Subcutaneous abdominal adipose tissue (tissue), 5 donors: ENCODE data around the gene TBCD.

Experiments used
- H3K27ac ChIP-seq: one replicate; pipeline ENCODE4 v1.7.0; 2013; ENCODE audit warnings: low read depth, mild to moderate bottlenecking, inconsistent platforms, low read length, moderate library complexity
- H3K27me3 ChIP-seq, 5 donors: one replicate each; pipeline ENCODE4 v1.7.0; 2013; ENCODE audit warnings: low read length in 5 of 5, inconsistent platforms in 1 of 5; ENCODE audit not compliant: control insufficient read depth in 5 of 5, insufficient read depth in 4 of 5
- H3K36me3 ChIP-seq, 5 donors: one replicate each; pipeline ENCODE4 v1.7.0; 2013; ENCODE audit warnings: low read length in 5 of 5; ENCODE audit not compliant: control insufficient read depth in 5 of 5, insufficient read depth in 5 of 5
- H3K4me1 ChIP-seq, 5 donors: one replicate each; pipeline ENCODE4 v1.7.0; 2013; ENCODE audit warnings: low read length in 5 of 5, mild to moderate bottlenecking in 3 of 5, moderate library complexity in 1 of 5; ENCODE audit not compliant: control insufficient read depth in 5 of 5, insufficient read depth in 5 of 5
- H3K4me3 ChIP-seq, 5 donors: one replicate each; pipeline ENCODE4 v1.7.0; 2013; ENCODE audit warnings: low read length in 5 of 5, low read depth in 1 of 5
- H3K9ac ChIP-seq, 5 donors: one replicate each; pipeline ENCODE4 v1.7.0; 2013; ENCODE audit warnings: low read length in 5 of 5, mild to moderate bottlenecking in 4 of 5, moderate library complexity in 3 of 5
- H3K9me3 ChIP-seq, 5 donors: one replicate each; pipeline ENCODE4 v1.7.0; 2013; ENCODE audit warnings: low read length in 5 of 5; ENCODE audit not compliant: control insufficient read depth in 5 of 5
- donor health status: healthy.
- donor health status: healthy.
- donor health status: healthy.
- donor health status: healthy.
- donor health status: healthy.

TBCD gene

DNA sequence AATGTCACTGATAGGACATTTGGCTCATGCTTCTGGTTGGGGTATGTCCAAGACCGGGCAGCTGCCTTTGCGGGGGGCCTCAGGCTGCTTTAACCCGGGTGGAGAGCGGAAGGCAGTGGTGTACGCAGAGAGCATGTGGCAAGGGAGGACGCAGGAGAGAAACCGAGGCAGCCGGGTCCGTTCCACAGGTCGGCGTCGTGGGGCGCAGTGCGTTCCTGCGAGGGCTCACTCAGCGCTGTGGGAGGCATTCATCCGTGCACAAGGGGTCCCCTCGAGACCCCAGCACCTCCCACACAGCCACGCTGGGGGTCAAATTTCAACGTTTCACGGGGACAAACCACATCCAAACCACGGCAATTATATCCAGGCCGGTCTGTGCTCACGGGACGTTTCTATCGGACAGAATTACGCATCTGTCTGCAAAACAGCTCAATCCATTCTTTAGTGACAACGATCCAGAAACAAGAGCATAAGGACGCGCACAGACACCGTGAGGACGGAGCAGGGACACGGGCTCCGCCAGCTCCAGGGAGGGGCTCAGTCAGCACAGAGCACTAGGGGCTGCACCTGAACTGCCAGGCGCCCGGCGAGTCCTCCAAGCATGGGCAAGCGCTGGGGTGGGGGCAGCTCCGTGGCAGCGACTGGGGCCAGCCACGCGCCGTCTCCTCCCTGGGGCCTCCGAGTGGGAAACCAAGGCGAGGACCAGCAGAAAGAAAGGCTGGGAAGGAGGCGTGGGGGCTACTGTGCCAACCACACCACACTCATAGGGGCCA lies 219.1 kb downstream of the TBCD start:
- Histone ChIP-seq H3K27ac (no peak overlapping the region), H3K9ac (no peak overlapping the region), H3K4me1 (no peaks in the 10 kb centered on the region), H3K36me3 (no peaks in the 10 kb centered on the region), H3K27me3 (no peaks in the 10 kb centered on the region), H3K9me3 (no peaks in the 10 kb centered on the region), H3K4me3 (no peak overlapping the region)

DNA sequence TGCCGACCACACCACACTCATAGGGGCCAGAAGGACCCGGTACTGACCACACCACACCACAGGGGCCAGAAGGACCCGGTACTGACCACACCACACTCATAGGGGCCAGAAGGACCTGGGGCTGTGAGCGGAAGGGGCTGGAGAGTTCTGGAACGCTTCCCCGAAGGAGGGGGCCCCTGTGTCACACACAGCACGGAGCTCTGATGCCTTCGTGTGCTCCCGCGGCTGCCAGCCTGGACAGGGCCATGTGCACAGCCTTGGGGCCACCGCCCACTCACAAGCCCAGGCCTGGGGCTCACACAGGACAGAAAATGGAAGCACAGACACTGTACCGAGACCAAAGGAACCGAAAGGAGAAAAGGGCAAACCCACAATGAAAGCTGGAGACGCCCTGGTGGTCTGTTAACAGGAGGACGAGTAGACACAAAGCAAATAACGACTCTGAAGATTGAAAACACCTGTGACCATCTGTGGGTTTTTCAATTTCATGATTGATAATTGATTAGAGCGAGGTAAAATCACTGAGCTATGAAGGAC lies 221.0 kb downstream of the TBCD start:
- no peak overlapping the region for H3K9ac ChIP-seq

DNA sequence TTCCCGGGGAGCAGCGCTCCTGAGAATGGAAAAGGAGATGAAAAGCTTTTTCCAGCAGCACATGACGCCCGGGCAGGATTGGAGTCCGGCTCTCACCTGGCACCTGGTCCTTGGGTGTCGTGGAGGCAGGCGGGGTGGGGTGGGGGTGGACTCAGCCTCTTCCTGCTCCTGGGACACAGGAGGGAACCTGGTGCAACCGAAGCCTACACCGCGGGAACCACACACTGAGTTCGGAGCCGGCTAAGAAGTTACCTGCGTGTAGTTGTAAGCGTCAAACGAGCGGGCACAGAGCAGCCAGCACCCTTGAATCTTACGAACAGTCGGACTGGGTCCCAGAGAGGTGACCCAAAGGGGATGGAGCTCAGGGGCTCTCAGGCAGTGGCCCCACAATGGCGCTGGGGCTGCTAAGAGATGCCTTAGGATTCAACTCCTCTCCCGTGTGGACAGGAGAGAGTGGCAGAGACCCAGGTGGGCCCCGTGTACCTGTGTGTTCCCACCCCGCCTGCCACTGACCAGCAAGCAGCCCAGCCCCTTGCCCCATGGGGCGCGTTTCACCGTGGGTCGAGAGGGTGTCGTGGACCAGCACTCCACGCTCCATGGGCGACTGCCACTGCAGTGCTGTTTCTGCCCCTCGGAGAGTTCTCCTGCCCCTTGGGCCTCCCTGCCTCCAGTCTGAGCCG lies 221.7 kb downstream of the TBCD start:
- Histone ChIP-seq H3K27me3 (no peaks in the 10 kb centered on the region), H3K4me3 (no peak overlapping the region), H3K27ac (no peak overlapping the region)

More for the DNA sequence above, 221.0 kb downstream of the TBCD start:
- Histone ChIP-seq H3K9me3 (no peaks in the 10 kb centered on the region), H3K4me3 (no peak overlapping the region), H3K4me1 (no peaks in the 10 kb centered on the region), H3K36me3 (no peaks in the 10 kb centered on the region), H3K27ac (no peak overlapping the region), H3K27me3 (no peaks in the 10 kb centered on the region)

DNA sequence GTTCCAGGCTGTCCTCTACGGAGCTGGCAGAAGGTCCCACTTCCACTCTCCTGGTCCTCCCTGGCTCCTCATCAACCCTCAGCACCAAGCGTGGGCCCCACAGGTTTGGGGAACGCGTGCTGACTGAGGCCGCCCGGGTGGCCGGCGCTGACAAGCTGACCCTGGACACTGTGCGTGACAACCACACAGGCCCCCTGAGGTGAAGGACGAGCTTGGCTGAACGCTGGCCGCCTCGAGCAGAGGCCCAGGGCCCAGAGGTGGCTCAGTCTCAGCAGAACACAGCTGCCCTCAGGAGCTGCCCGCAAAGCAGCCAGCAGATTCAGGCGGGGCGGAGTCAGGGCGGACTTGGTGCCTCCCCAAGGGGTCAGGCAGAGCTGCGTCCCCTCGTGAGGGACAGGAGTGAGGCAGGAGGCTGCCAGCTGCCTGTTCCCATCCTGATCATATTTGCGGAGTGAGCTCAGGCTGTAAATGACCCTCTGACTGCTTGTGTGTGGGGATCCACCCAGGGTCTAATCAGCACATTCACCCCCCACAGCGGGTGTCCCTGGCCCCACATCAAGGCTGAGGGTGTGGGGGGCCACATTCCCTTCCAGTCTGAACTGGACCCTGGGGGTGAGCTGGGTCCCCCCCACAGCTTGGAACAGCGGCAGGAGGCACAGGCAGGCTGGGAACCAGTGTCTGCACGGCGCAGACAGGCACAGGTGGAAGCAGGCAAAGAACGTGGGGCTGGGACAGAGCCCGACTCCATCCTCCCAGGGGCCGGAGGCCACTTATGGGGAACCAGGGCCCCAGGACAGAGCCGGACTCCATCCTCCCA lies 222.5 kb downstream of the TBCD start:
- Histone ChIP-seq H3K9me3 (no peaks in the 10 kb centered on the region), H3K9ac (no peak overlapping the region), H3K4me3 (no peak overlapping the region), H3K27ac (no peak overlapping the region), H3K36me3 (no peaks in the 10 kb centered on the region), H3K4me1 (peaks cover 0 to 3% (median 0%) of the 10 kb centered on the region in 5 donors), H3K27me3 (no peaks in the 10 kb centered on the region)

More for the DNA sequence above, 221.7 kb downstream of the TBCD start:
- Histone ChIP-seq H3K36me3 (no peaks in the 10 kb centered on the region), H3K9ac (no peak overlapping the region), H3K4me1 (peaks cover 0 to 3% (median 0%) of the 10 kb centered on the region in 5 donors), H3K9me3 (no peaks in the 10 kb centered on the region)

DNA sequence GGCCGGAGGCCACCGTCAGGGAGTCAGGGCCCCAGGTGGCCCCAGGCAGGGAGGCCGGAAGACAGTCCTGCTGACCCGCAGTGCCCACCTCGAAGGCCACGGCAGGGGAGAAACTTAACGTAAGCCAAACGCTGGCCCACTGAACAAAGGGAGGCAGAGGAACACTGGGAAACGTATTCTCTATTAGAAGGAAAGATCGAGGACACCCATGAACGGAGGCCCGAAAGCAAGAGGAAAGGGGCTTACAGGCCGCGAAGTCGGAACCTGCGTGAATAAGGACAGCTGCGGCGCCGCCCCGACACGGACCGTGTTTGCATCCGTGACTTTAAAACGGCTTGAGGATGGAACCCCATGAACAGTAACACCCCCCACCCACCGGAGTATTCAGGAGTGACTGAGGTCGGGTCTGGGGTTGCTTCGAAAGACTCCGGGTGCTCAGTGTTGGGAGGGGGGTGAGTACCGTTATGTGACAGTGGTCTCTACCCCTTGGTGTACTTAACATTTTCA lies 225.2 kb downstream of the TBCD start:
- Histone ChIP-seq H3K36me3 (no peaks in the 10 kb centered on the region), H3K27me3 (no peaks in the 10 kb centered on the region), H3K9ac (no peak overlapping the region), H3K4me1 (peaks cover 0 to 3% (median 0%) of the 10 kb centered on the region in 5 donors), H3K9me3 (no peaks in the 10 kb centered on the region), H3K27ac (no peak overlapping the region), H3K4me3 (no peak overlapping the region)

DNA sequence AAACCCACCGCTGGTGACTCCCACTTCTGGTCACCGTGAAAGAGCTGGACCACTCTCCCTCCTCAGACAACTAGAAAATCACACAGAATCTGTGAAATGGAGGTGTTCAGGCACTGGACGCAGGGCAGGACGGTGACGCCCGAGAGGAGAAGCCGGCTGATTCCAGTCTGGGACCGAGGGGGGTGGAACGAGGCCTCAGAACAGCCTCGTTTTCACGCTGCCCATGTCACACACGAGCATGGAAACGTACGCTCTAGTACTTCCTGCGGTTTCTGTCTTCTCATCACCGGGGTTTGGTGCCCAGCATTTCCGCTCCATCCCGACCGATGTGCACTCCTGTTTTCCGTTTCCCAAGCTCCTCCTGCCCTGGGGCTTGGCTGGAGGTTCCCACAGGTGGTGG lies 225.7 kb downstream of the TBCD start:
- H3K27ac ChIP-seq = no peak overlapping the region
- no peaks in the 10 kb centered on the region for H3K36me3 ChIP-seq
- H3K9ac ChIP-seq = no peak overlapping the region
- H3K27me3 ChIP-seq = no peaks in the 10 kb centered on the region
- H3K4me1 ChIP-seq = peaks cover 0 to 3% (median 0%) of the 10 kb centered on the region in 5 donors
- H3K9me3 ChIP-seq = no peaks in the 10 kb centered on the region
- no peak overlapping the region for H3K4me3 ChIP-seq

DNA sequence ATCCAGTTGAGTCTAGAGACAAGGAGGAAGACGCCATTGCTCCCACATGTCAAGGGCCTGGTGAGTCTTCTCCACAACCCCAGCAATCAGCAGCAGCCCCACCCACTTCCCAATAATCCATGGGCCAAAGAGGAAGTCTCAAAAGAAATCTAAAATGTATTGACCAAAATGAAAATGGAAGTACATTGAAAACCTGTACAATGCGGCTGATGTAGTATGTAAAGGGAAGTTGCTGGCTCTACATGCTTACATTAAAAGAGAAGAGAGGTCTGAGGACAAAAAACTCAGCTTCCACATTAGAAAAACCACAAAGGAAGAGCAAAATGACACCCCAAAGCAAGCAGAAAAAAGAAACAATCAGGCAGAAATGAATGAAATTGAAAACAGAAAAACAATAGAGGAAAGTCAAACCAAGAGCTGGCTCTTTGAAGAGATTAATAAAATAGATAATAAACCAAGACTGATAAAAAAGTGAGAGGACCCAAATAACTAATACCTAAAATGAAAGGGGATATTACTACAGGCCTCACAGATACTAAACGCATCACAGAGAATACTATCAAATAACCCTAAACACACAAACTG lies 227.0 kb downstream of the TBCD start:
- Histone ChIP-seq H3K9ac (no peak overlapping the region), H3K36me3 (no peaks in the 10 kb centered on the region), H3K9me3 (no peaks in the 10 kb centered on the region), H3K4me1 (peaks cover 0 to 3% (median 0%) of the 10 kb centered on the region in 5 donors), H3K27me3 (no peaks in the 10 kb centered on the region), H3K27ac (no peak overlapping the region), H3K4me3 (no peak overlapping the region)

DNA sequence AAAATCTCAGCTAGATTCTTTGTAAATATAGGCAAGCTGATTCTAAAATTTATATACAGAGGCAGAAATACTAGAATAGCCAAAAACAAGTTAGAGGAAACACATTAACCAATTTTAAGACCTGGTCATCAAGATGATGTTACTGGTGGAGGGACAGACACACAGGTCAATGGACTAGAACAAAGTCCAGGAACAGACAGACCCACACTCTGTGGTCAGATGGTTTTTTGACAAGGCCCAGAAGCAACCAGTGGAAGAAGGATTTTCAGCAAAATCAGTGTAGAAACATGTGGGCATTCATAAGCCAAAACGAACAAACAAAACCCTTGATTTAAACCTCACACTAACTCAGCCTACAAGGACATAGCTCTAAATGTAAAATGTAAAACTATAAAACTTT lies 227.9 kb downstream of the TBCD start:
- Histone ChIP-seq H3K4me1 (peaks cover 0 to 3% (median 0%) of the 10 kb centered on the region in 5 donors), H3K9ac (no peak overlapping the region)

DNA sequence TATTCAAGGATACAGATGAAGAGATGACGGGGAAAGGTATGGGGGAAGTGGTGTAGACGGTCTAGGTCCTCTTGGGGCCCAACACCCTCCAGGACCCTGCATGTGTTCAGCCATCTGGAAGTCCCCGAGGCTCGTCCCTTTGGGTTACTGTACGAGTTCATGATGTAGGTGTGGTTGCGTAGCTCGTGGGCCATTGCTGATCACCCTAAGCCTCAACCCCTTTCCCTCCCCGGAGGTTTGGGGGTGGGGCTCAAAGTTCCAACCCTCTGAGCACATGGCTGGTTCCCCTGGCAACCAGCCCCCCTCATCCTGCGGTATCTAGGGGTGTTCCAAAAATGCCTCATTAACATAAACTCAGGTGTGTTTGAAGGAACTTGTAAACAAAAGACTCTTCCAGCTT lies 228.8 kb downstream of the TBCD start:
- H3K27ac ChIP-seq = no peak overlapping the region
- H3K4me1 ChIP-seq = peaks cover 0 to 3% (median 0%) of the 10 kb centered on the region in 5 donors
- H3K27me3 ChIP-seq = no peaks in the 10 kb centered on the region
- H3K36me3 ChIP-seq = no peaks in the 10 kb centered on the region
- no peak overlapping the region for H3K9ac ChIP-seq
- H3K9me3 ChIP-seq = no peaks in the 10 kb centered on the region
- H3K4me3 ChIP-seq = no peak overlapping the region

More for the DNA sequence above, 227.9 kb downstream of the TBCD start:
- Histone ChIP-seq H3K27me3 (no peaks in the 10 kb centered on the region), H3K9me3 (no peaks in the 10 kb centered on the region), H3K27ac (no peak overlapping the region), H3K4me3 (no peak overlapping the region), H3K36me3 (no peaks in the 10 kb centered on the region)
